Measurements from ENCODE around the gene CMIP. TPM values are rescaled to one million over a fixed set of nuclear protein-coding genes. Genes with fewer than 3 reads are reported as not detected.

The CMIP gene
- total RNA-seq, 1 experiment from 2014 or later: 63.7 TPM

- no peaks in the 10 kb centered on the region for H3K36me3 Mint-ChIP-seq
- POLR2A ChIA-PET: no interaction called here
- H3K4me3 Mint-ChIP-seq: no peak overlapping the region
- no peak for TF ChIP-seq CREB1 (CRISPR knock-in tag; IDR thresholded peaks at IDR 0.05)
- no peak for TF ChIP-seq NR1H2 (CRISPR knock-in tag; IDR thresholded peaks at IDR 0.05)
- no peak for TF ChIP-seq ZNF671 (CRISPR knock-in tag; IDR thresholded peaks at IDR 0.05)
- TF ChIP-seq ZNF396 (CRISPR knock-in tag; IDR thresholded peaks at IDR 0.05; ENCODE audit: borderline replicate concordance): no peak
- TF ChIP-seq RORB (CRISPR knock-in tag; IDR thresholded peaks at IDR 0.05): no peak
- TF ChIP-seq ZNF138 (CRISPR knock-in tag; conservative IDR thresholded peaks at IDR 0.05): no peak
- no peak for TF ChIP-seq ELF4 (CRISPR knock-in tag; IDR thresholded peaks at IDR 0.05; ENCODE audit: low read depth)
- TF ChIP-seq JAZF1 (CRISPR knock-in tag; IDR thresholded peaks at IDR 0.05): no peak
- no peak for TF ChIP-seq FOXK1 (CRISPR knock-in tag; IDR thresholded peaks at IDR 0.05)
- TF ChIP-seq ZNF219 (CRISPR knock-in tag; IDR thresholded peaks at IDR 0.05; ENCODE audit: borderline replicate concordance): no peak
- TF ChIP-seq, protein P1, sequence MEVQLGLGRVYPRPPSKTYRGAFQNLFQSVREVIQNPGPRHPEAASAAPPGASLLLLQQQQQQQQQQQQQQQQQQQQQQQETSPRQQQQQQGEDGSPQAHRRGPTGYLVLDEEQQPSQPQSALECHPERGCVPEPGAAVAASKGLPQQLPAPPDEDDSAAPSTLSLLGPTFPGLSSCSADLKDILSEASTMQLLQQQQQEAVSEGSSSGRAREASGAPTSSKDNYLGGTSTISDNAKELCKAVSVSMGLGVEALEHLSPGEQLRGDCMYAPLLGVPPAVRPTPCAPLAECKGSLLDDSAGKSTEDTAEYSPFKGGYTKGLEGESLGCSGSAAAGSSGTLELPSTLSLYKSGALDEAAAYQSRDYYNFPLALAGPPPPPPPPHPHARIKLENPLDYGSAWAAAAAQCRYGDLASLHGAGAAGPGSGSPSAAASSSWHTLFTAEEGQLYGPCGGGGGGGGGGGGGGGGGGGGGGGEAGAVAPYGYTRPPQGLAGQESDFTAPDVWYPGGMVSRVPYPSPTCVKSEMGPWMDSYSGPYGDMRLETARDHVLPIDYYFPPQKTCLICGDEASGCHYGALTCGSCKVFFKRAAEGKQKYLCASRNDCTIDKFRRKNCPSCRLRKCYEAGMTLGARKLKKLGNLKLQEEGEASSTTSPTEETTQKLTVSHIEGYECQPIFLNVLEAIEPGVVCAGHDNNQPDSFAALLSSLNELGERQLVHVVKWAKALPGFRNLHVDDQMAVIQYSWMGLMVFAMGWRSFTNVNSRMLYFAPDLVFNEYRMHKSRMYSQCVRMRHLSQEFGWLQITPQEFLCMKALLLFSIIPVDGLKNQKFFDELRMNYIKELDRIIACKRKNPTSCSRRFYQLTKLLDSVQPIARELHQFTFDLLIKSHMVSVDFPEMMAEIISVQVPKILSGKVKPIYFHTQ (CRISPR knock-in tag; IDR thresholded peaks at IDR 0.05): no peak
- DNase-seq (ENCODE audit: low spot score) (no peak), ATAC-seq (no peak)
- H3K27ac Mint-ChIP-seq: no peak overlapping the region
- H3K4me1 Mint-ChIP-seq: peaks cover 57% of the 10 kb centered on the region
- no peaks in the 10 kb centered on the region for H3K27me3 Mint-ChIP-seq (ENCODE audit: low read depth)
- H3K9me3 Mint-ChIP-seq: no peaks in the 10 kb centered on the region
- CTCF ChIA-PET: no interaction called here
Observed at GRCh38 chr16:81494434-81494806, 49.8 kb downstream of the CMIP start.

GRCh38 chr16:81494888-81495287 is 50.3 kb downstream of the CMIP start:
- H3K4me1 Mint-ChIP-seq: peaks cover 58% of the 10 kb centered on the region
- no peaks in the 10 kb centered on the region for H3K36me3 Mint-ChIP-seq
- H3K27me3 Mint-ChIP-seq (ENCODE audit: low read depth): no peaks in the 10 kb centered on the region
- ChIA-PET POLR2A (no interaction called here), CTCF (no interaction called here)
- ATAC-seq (no peak), DNase-seq (ENCODE audit: low spot score) (no peak)
- H3K4me3 Mint-ChIP-seq: no peak overlapping the region
- H3K27ac Mint-ChIP-seq: no peak overlapping the region
- no peaks in the 10 kb centered on the region for H3K9me3 Mint-ChIP-seq
- TF ChIP-seq TEAD4 (CRISPR knock-in tag; IDR thresholded peaks at IDR 0.05): no peak
- TF ChIP-seq ZBTB21 (CRISPR knock-in tag; IDR thresholded peaks at IDR 0.05; ENCODE audit: borderline replicate concordance): no peak
- TF ChIP-seq, protein P2, sequence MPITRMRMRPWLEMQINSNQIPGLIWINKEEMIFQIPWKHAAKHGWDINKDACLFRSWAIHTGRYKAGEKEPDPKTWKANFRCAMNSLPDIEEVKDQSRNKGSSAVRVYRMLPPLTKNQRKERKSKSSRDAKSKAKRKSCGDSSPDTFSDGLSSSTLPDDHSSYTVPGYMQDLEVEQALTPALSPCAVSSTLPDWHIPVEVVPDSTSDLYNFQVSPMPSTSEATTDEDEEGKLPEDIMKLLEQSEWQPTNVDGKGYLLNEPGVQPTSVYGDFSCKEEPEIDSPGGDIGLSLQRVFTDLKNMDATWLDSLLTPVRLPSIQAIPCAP (CRISPR knock-in tag; IDR thresholded peaks at IDR 0.05): no peak
- TF ChIP-seq NFATC4 (CRISPR knock-in tag; IDR thresholded peaks at IDR 0.05): no peak
- TF ChIP-seq ZNF138 (CRISPR knock-in tag; conservative IDR thresholded peaks at IDR 0.05): no peak
- no peak for TF ChIP-seq PREB (CRISPR knock-in tag; IDR thresholded peaks at IDR 0.05; ENCODE audit: borderline replicate concordance)
- no peak for TF ChIP-seq NFYB (CRISPR knock-in tag; conservative IDR thresholded peaks at IDR 0.05; ENCODE audit: low read depth)
- no peak for TF ChIP-seq CREB1 (CRISPR knock-in tag; IDR thresholded peaks at IDR 0.05)
- no peak for TF ChIP-seq E2F5 (CRISPR knock-in tag; IDR thresholded peaks at IDR 0.05)
- TF ChIP-seq NR1H2 (CRISPR knock-in tag; IDR thresholded peaks at IDR 0.05): no peak
- TF ChIP-seq HMGA2 (CRISPR knock-in tag; IDR thresholded peaks at IDR 0.05): no peak
- TF ChIP-seq ATF1 (CRISPR knock-in tag; IDR thresholded peaks at IDR 0.05): no peak
- TF ChIP-seq, protein P1 (CRISPR knock-in tag; IDR thresholded peaks at IDR 0.05): no peak
- TF ChIP-seq ZNF219 (CRISPR knock-in tag; IDR thresholded peaks at IDR 0.05; ENCODE audit: borderline replicate concordance): no peak
- TF ChIP-seq EMX1 (CRISPR knock-in tag; IDR thresholded peaks at IDR 0.05): no peak
- TF ChIP-seq ZMAT4 (CRISPR knock-in tag; IDR thresholded peaks at IDR 0.05): no peak
- no peak for TF ChIP-seq ARID4B (CRISPR knock-in tag; IDR thresholded peaks at IDR 0.05; ENCODE audit: borderline replicate concordance)

Data from WTC11 (cell line).